GM18508 (cell line): Measurements from ENCODE around the gene ALK.

Experiments
- ATAC-seq: cut with Tn5 transposase; IDR thresholded peaks from one replicate; pipeline ENCODE4 v1.9.1; 2021; ENCODE audit warnings: moderate number of reproducible peaks; ENCODE audit not compliant: insufficient read depth, unreplicated experiment

Gene ALK

GRCh38 chr2:29317077-29317517, 604.3 kb downstream of the ALK start:
- ATAC-seq: peak; percentile 29

- peak; percentile 48 for ATAC-seq
Measured at GRCh38 chr2:29314816-29315571, 606.4 kb downstream of the ALK start.

- no peak for ATAC-seq
Measured at GRCh38 chr2:29311458-29311857, 609.9 kb downstream of the ALK start.

GRCh38 chr2:29310650-29311348, 610.6 kb downstream of the ALK start:
- no peak for ATAC-seq

GRCh38 chr2:29309090-29310029, 612.0 kb downstream of the ALK start:
- ATAC-seq: no peak

- ATAC-seq: no peak
Measured at GRCh38 chr2:29308366-29308765, 613.0 kb downstream of the ALK start.

GRCh38 chr2:29307519-29307918, 613.9 kb downstream of the ALK start:
- ATAC-seq: no peak

GRCh38 chr2:29305762-29306161, 615.6 kb downstream of the ALK start:
- no peak for ATAC-seq

GRCh38 chr2:29304399-29305060, 616.9 kb downstream of the ALK start:
- ATAC-seq: no peak

- ATAC-seq: no peak
Measured at GRCh38 chr2:29296585-29296984, 624.8 kb downstream of the ALK start.

GRCh38 chr2:29295845-29296244, 625.5 kb downstream of the ALK start:
- ATAC-seq: no peak

GRCh38 chr2:29293830-29294438, 627.5 kb downstream of the ALK start:
- ATAC-seq: no peak

GRCh38 chr2:29290293-29291047, 630.9 kb downstream of the ALK start:
- no peak for ATAC-seq

GRCh38 chr2:29284671-29285070, 636.7 kb downstream of the ALK start:
- no peak for ATAC-seq

GRCh38 chr2:29281916-29282247, 639.5 kb downstream of the ALK start:
- no peak for ATAC-seq

- ATAC-seq: no peak
Measured at GRCh38 chr2:29281086-29281915, 640.1 kb downstream of the ALK start.

- no peak for ATAC-seq
Measured at GRCh38 chr2:29278966-29279365, 642.4 kb downstream of the ALK start.

GRCh38 chr2:29276151-29276550, 645.2 kb downstream of the ALK start:
- no peak for ATAC-seq
